Suprapubic skin (tissue), 4 donors: ENCODE measurements around the gene PRKCE. TPM values are rescaled to one million over a fixed set of nuclear protein-coding genes. Genes with fewer than 3 reads are reported as not detected.

ENCODE experiments used
- DNase-seq, 2 donors: peaks; one replicate each; pipeline ENCODE4 v3.0.0-alpha.2; 2019; ENCODE audit warnings: low spot score in 2 of 2
- H3K27ac ChIP-seq: fragments of 200-600 bp; sonication (generic); one replicate; pipeline ENCODE4 v1.5.1; 2019
- H3K27me3 ChIP-seq: fragments of 200-600 bp; sonication (generic); one replicate; pipeline ENCODE4 v1.5.1; 2019
- H3K36me3 ChIP-seq: fragments of 200-600 bp; sonication (generic); one replicate; pipeline ENCODE4 v1.5.1; 2019
- H3K4me1 ChIP-seq: fragments of 200-600 bp; sonication (generic); one replicate; pipeline ENCODE4 v1.5.1; 2019
- H3K4me3 ChIP-seq: fragments of 200-600 bp; sonication (generic); one replicate; pipeline ENCODE4 v1.5.1; 2019; ENCODE audit warnings: mild to moderate bottlenecking
- H3K9me3 ChIP-seq: fragments of 200-600 bp; sonication (generic); one replicate; pipeline ENCODE4 v1.5.1; 2019
- CTCF ChIP-seq, 2 donors: fragments of 200-600 bp in 1 of 2; fragments of 450-650 bp in 1 of 2; sonication (generic) in 1 of 2; IDR thresholded peaks; one replicate each; pipeline ENCODE4 v1.5.1; 2016 to 2019; ENCODE audit warnings: antibody characterized with exemption in 2 of 2, mild to moderate bottlenecking in 1 of 2, moderate library complexity in 1 of 2
- EP300 ChIP-seq: sonication (generic); formaldehyde crosslinking; IDR thresholded peaks from one replicate; pipeline ENCODE4 v1.6.1; 2017; ENCODE audit warnings: antibody characterized with exemption
- POLR2A ChIP-seq, 2 donors: fragments of 450-650 bp; IDR thresholded peaks; one replicate each; pipeline ENCODE4 v1.6.1; 2017; ENCODE audit warnings: antibody characterized with exemption in 2 of 2, mild to moderate bottlenecking in 2 of 2, moderate library complexity in 2 of 2
- POLR2AphosphoS5 ChIP-seq, 3 donors: sonication (generic); formaldehyde crosslinking; IDR thresholded peaks; one replicate each; pipeline ENCODE4 v1.6.1; 2017; ENCODE audit warnings: antibody characterized with exemption in 3 of 3
- WGBS: methylation state at CpG from one replicate; pipeline ENCODE4 v1.1.5; 2018; 5-methylcytosine and 5-hydroxymethylcytosine counted together
- total RNA-seq, 4 donors: library from RNA; depleted of rRNA; stranded (reverse); fragments of >200 nt; gene quantifications; one replicate each; pipeline ENCODE4 v1.1.0, GENCODE V29; 2016

PRKCE gene
- total RNA-seq, 4 donors from 2014 or later, result 7.9 to 18.3 (median 12.5) TPM

GRCh38 chr2:45818591-45818990 is 167.1 kb downstream of the PRKCE start:
- WGBS, result 53% methylated on average over 5 of the region's 5 CpGs
- DNase-seq, result no peak
- no peak overlapping the region for H3K4me3 ChIP-seq
- peaks cover 57% of the 10 kb centered on the region for H3K4me1 ChIP-seq
- no peak overlapping the region for H3K27ac ChIP-seq
- H3K27me3 ChIP-seq, result no peaks in the 10 kb centered on the region
- no peaks in the 10 kb centered on the region for H3K9me3 ChIP-seq
- TF ChIP-seq POLR2A (IDR thresholded peaks at IDR 0.05) (no peak), CTCF (IDR thresholded peaks at IDR 0.05) (no peak), POLR2AphosphoS5 (IDR thresholded peaks at IDR 0.05) (no peak), EP300 (no peak)
- no peaks in the 10 kb centered on the region for H3K36me3 ChIP-seq

- Histone ChIP-seq H3K27ac (no peak overlapping the region), H3K36me3 (no peaks in the 10 kb centered on the region), H3K4me1 (peaks cover 54% of the 10 kb centered on the region), H3K4me3 (no peak overlapping the region), H3K27me3 (no peaks in the 10 kb centered on the region), H3K9me3 (no peaks in the 10 kb centered on the region)
- TF ChIP-seq EP300 (no peak), CTCF (IDR thresholded peaks at IDR 0.05) (no peak), POLR2A (IDR thresholded peaks at IDR 0.05) (no peak), POLR2AphosphoS5 (IDR thresholded peaks at IDR 0.05) (no peak)
- 76% methylated on average over 7 of the region's 7 CpGs for WGBS
- DNase-seq, result no peak
Observed at GRCh38 chr2:45820048-45820447, 168.6 kb downstream of the PRKCE start.

- WGBS, result 64% methylated on average over 9 of the region's 9 CpGs
- Histone ChIP-seq H3K36me3 (no peaks in the 10 kb centered on the region), H3K4me1 (peaks cover 38% of the 10 kb centered on the region), H3K4me3 (no peak overlapping the region), H3K27ac (no peak overlapping the region), H3K27me3 (no peaks in the 10 kb centered on the region), H3K9me3 (no peaks in the 10 kb centered on the region)
- no peak for DNase-seq
- TF ChIP-seq POLR2A (IDR thresholded peaks at IDR 0.05), result no peak
- TF ChIP-seq EP300, result no peak
- TF ChIP-seq CTCF (IDR thresholded peaks at IDR 0.05), result no peak
- TF ChIP-seq POLR2AphosphoS5 (IDR thresholded peaks at IDR 0.05), result no peak
Observed at GRCh38 chr2:45821558-45822271, 170.2 kb downstream of the PRKCE start.

- WGBS, result 83% methylated on average over 5 of the region's 5 CpGs
- no peaks in the 10 kb centered on the region for H3K9me3 ChIP-seq
- H3K4me1 ChIP-seq, result peaks cover 38% of the 10 kb centered on the region
Observed at GRCh38 chr2:45822272-45822630, 170.8 kb downstream of the PRKCE start.

More at GRCh38 chr2:45822272-45822630, 170.8 kb downstream of the PRKCE start:
- H3K36me3 ChIP-seq, result no peaks in the 10 kb centered on the region
- H3K27me3 ChIP-seq, result no peaks in the 10 kb centered on the region
- H3K4me3 ChIP-seq, result no peak overlapping the region
- no peak for DNase-seq
- no peak overlapping the region for H3K27ac ChIP-seq
- TF ChIP-seq POLR2AphosphoS5 (IDR thresholded peaks at IDR 0.05) (no peak), CTCF (IDR thresholded peaks at IDR 0.05) (no peak), EP300 (no peak), POLR2A (IDR thresholded peaks at IDR 0.05) (no peak)
